Peyer's patch (tissue), 4 donors: ENCODE data around the gene SLC41A3. TPM values are rescaled to one million over a fixed set of nuclear protein-coding genes. Genes with fewer than 3 reads are reported as not detected.
"Not testable (repeated sequence)": the region's sequence is repeated elsewhere in the genome, so short reads cannot be mapped to it uniquely, and the experiment has no call there.

Experiments
- DNase-seq, 3 donors: peaks; one replicate each; pipeline ENCODE4 v3.0.0-alpha.2; 2017 to 2019
- H3K27ac ChIP-seq, 4 donors: fragments of 200-600 bp; sonication (generic); one replicate each; pipeline ENCODE4 v1.5.1; 2016 to 2019
- H3K27me3 ChIP-seq, 2 donors: fragments of 200-600 bp; sonication (generic); one replicate each; pipeline ENCODE4 v1.5.1; 2019
- H3K36me3 ChIP-seq, 3 donors: fragments of 200-600 bp; sonication (generic); one replicate each; pipeline ENCODE4 v1.5.1; 2016 to 2019
- H3K4me1 ChIP-seq, 4 donors: fragments of 200-600 bp; sonication (generic); one replicate each; pipeline ENCODE4 v1.5.1; 2016 to 2019
- H3K4me3 ChIP-seq, 4 donors: fragments of 200-600 bp; sonication (generic); 1 replicate in 3 of 4; 2 replicates in 1 of 4; pipeline ENCODE4 v1.5.1; 2016 to 2019; ENCODE audit warnings: mild to moderate bottlenecking in 1 of 4
- H3K9me3 ChIP-seq, 4 donors: fragments of 200-600 bp; sonication (generic); one replicate each; pipeline ENCODE4 v1.5.1; 2016 to 2019; ENCODE audit warnings: mild to moderate bottlenecking in 1 of 4
- POLR2A ChIP-seq, 2 donors: fragments of 450-650 bp; IDR thresholded peaks; one replicate each; pipeline ENCODE4 v1.5.1; 2017; ENCODE audit warnings: antibody characterized with exemption in 2 of 2, mild to moderate bottlenecking in 2 of 2, moderate library complexity in 2 of 2
- total RNA-seq, 4 donors: library from RNA; depleted of rRNA; stranded (reverse); fragments of >200 nt; gene quantifications; one replicate each; pipeline ENCODE4 v1.1.0, GENCODE V29; 2016
- TF ChIP-seq, protein P1 (sequence below), 6 experiments: fragments of 450-650 bp in 4 of 6; fragments of 200-600 bp in 2 of 6; sonication (generic) in 1 of 6; IDR thresholded peaks; one replicate each; pipeline ENCODE4 v1.5.1; 2017 to 2019; ENCODE audit warnings: antibody characterized with exemption in 6 of 6, mild to moderate bottlenecking in 3 of 6, moderate library complexity in 1 of 6

The SLC41A3 gene
- total RNA-seq, 4 donors from 2014 or later = 45.4 to 79.9 (median 58.5) TPM

DNA sequence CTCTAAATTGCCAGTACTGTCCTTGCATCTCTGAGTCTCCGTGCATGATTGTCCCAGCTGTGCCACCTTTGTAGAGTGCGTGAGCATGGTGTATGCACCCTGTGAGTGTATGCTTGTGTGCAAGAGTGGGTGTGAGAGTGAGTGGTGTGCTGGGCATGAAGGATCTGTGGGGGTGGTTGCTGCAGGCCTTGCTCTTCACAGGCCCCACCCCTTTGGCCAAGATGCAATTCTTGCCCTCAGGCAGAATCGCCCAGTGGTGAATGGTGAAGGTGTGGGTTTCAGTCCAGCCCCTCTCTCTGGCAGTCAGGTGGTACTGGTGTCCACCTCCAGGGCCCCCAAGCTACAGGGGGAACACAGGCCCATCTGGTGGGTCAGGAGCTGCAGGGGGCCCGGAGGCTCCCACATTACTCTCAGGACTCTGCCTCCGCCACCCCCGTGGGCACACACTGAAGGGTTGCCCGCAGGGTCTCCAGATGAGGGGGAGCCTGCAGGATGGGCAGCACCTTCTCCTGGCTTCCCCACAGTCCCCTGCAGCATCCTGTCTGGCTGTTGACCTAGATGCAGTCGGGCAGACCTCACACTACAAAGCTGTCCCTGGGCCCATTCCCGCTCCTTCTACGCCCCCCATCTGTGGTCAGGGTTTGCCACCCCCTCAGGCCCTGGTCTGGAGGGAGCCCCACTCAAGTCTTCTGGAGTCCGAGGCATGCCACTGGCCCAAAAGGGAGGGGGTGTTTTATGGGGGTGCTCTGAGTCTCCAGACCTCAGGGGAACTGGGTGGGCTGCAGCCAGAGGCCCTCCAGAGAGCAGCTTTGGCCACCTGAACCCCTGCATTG, 123.3 kb downstream of the SLC41A3 start:
- Histone ChIP-seq H3K4me1 (no peaks in the 10 kb centered on the region), H3K4me3 (no peak overlapping the region), H3K27ac (no peak overlapping the region), H3K36me3 (no peaks in the 10 kb centered on the region), H3K9me3 (no peaks in the 10 kb centered on the region), H3K27me3 (no peaks in the 10 kb centered on the region)
- TF ChIP-seq, protein P1, sequence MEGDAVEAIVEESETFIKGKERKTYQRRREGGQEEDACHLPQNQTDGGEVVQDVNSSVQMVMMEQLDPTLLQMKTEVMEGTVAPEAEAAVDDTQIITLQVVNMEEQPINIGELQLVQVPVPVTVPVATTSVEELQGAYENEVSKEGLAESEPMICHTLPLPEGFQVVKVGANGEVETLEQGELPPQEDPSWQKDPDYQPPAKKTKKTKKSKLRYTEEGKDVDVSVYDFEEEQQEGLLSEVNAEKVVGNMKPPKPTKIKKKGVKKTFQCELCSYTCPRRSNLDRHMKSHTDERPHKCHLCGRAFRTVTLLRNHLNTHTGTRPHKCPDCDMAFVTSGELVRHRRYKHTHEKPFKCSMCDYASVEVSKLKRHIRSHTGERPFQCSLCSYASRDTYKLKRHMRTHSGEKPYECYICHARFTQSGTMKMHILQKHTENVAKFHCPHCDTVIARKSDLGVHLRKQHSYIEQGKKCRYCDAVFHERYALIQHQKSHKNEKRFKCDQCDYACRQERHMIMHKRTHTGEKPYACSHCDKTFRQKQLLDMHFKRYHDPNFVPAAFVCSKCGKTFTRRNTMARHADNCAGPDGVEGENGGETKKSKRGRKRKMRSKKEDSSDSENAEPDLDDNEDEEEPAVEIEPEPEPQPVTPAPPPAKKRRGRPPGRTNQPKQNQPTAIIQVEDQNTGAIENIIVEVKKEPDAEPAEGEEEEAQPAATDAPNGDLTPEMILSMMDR (IDR thresholded peaks at IDR 0.05) = no peak
- TF ChIP-seq POLR2A (IDR thresholded peaks at IDR 0.05) = no peak
- DNase-seq = no peak

DNA sequence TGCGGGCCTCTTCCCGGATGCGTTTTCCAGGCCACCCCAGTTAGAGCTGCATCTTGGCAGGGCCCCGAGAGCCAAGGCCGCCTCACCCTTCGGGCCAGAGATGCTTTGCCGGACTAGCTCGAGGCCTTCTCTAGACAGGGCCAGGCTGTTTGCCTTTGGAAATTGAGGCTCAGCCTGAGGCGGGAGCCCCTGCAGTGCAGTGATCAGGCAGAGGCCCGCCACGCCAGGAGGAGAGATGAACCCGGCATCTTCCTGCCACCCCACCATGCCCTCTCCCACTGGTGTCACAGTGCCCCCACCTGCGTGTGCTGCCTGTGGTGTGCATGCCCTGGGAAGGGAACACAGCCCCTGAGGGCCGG, 123.9 kb downstream of the SLC41A3 start:
- no peaks in the 10 kb centered on the region for H3K27me3 ChIP-seq
- TF ChIP-seq, protein P1 (IDR thresholded peaks at IDR 0.05) = no peak
- TF ChIP-seq POLR2A (IDR thresholded peaks at IDR 0.05) = no peak

DNA sequence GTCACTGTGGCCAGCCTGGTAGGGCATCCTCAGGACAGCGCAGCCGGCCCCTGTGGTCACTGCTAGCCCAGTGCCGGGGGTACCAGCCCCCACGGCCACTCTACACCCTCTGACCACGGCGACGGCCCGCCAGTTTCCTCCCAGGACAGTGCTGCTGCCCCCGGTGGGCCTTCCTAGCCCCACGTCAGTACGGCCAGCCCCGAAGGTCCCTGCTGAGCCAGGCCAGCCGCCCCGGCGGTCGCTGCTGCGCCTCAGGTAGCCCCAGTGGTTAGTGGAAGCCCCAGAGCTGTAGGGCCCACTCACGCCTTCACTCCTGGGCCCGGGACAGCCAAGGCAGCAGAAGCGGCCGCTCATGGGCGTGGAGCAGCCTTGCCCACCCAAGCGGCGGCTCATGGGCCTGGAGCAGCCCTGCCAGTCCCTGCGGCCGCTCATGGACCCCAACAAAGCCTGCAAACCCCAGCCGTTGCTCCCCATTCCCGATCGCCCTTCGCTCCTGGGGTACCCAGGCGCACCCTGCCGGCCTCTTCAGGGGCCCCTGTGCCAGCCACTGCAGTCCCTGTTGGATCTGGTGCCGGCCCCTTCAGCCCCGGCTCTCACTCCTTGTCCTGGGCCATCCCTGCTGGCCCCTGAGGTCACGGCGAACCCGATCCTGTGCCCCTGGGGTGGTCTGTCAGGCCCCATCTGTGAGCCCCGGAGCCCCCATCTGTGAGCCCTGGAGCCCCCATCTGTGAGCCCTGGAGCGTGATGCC, 124.4 kb downstream of the SLC41A3 start:
- no peak for DNase-seq
- no peaks in the 10 kb centered on the region for H3K36me3 ChIP-seq
- no peaks in the 10 kb centered on the region for H3K27me3 ChIP-seq
- H3K4me3 ChIP-seq = no peak overlapping the region
- no peak overlapping the region for H3K27ac ChIP-seq
- TF ChIP-seq POLR2A (IDR thresholded peaks at IDR 0.05) = no peak
- H3K4me1 ChIP-seq = no peaks in the 10 kb centered on the region
- H3K9me3 ChIP-seq = no peaks in the 10 kb centered on the region

More for the DNA sequence above, 123.9 kb downstream of the SLC41A3 start:
- H3K27ac ChIP-seq = no peak overlapping the region
- no peak for DNase-seq
- no peaks in the 10 kb centered on the region for H3K4me1 ChIP-seq
- no peaks in the 10 kb centered on the region for H3K9me3 ChIP-seq
- H3K4me3 ChIP-seq = no peak overlapping the region
- no peaks in the 10 kb centered on the region for H3K36me3 ChIP-seq

DNA sequence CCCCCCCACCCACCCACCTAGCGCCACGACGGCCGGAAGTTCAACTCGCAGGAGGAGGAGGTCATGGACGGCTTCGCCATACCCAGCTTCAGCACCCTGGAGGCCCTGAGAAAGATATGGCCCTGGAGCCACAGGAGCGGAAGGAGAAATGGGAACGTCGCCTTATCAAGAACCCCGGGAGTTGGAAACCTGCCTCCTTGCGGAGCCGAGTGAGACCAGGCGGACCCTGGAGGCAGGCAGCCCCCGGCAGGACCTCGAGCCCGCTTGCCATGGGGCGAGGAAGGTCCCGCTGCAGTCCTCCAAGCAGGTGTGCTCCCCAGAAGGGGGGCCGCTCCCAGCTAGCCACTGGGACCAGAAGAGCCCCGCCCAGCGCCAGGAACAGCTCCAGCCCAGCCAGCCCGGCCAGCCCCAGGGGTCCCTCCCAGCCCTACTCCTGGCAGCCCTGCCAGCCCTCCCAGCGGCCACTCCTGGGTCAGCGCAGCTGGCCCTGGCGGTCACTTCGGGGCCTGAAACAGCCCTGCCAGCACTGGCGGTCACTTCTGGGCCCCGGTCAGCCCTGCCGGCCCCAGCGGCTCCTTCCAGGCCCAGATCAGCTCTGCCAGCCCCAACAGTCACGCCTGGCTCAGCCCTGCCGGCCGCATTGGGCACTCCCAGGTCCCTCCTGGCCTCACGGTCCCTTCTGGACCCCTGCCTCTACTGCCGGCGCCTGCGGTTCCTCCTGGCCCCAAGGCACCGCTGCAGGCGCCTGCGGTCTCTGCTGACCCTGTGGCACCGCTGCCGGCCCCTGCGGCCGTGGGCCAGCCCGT, 125.2 kb downstream of the SLC41A3 start:
- Histone ChIP-seq H3K27ac (no peak overlapping the region), H3K9me3 (no peaks in the 10 kb centered on the region), H3K4me1 (no peaks in the 10 kb centered on the region), H3K36me3 (no peaks in the 10 kb centered on the region), H3K4me3 (peak overlapping the region in 1 of 4 donors; percentile 29), H3K27me3 (no peaks in the 10 kb centered on the region)
- no peak for TF ChIP-seq POLR2A (IDR thresholded peaks at IDR 0.05)
- TF ChIP-seq, protein P1 (IDR thresholded peaks at IDR 0.05) = no peak
- DNase-seq = no peak

DNA sequence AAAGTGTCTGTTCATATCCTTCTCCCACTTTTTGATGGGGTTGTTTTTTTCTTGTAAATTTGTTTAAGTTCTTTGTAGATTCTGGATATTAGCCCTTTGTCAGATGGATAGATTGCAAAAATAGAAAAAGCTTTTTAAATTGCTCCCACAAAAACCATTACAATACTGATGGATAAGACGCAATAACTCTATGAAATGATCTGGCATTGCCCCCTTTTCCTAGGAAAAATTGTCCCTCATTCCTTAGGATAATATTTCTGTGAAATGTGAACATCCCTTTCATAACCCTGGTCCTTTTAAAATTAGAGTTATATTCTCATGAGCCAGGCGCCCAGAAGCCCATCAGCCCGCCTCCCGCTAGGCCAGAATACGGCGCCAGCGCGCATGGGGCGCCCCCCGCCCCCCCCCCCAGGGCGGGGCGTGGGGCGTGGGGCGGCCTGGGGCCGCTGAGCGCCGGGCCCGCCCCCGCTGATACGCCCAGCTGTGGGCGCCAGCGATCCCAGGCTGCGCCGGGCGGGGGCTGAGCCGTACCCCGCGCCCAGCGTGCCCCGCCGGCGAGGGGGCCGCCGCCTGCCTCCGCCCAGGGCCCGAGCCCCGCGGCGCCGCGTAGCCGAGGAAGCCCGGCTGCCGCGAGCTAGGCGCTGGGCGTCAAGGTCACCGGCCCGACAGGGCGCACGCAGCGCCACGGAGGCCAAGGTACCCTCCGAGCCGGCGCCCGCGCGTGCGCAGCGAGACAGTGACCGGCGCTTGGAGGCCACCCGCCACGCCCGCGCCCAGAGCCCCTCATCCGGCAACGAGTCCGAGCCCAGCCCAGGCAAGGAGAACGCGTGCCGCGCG, 126.0 kb downstream of the SLC41A3 start:
- Histone ChIP-seq H3K9me3 (no peaks in the 10 kb centered on the region), H3K4me3 (peak overlapping the region in 1 of 4 donors; percentile 29), H3K36me3 (no peaks in the 10 kb centered on the region), H3K27ac (no peak overlapping the region), H3K27me3 (no peaks in the 10 kb centered on the region), H3K4me1 (no peaks in the 10 kb centered on the region)
- DNase-seq = peak in 1 of 3 donors; percentile 42
- TF ChIP-seq POLR2A (IDR thresholded peaks at IDR 0.05) = no peak
- TF ChIP-seq, protein P1 (IDR thresholded peaks at IDR 0.05) = no peak

DNA sequence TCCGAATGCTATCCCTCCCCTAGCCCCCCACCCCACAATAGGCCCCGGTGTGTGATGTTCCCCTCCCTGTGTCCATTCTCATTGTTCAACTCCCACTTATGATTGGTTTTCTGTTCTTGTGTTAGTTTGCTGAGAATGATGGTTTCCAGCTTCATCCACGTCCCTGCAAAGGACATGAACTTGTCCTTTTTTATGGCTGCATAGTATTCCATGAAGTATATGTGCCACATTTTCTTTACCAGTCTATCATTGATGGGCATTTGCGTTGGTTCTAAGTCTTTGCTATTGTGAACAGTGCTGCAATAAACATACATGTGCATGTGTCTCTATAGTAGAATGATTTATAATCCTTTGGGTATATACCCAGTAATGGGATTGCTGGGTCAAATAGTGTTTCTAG, 126.9 kb downstream of the SLC41A3 start:
- not testable (repeated sequence) for DNase-seq, H3K9me3 ChIP-seq, H3K27ac ChIP-seq, H3K4me3 ChIP-seq, H3K27me3 ChIP-seq, H3K4me1 ChIP-seq, H3K36me3 ChIP-seq
